Neural cell (in vitro differentiated cells): ENCODE results near the gene ADGRG7. TPM values are rescaled to one million over a fixed set of nuclear protein-coding genes. Genes with fewer than 3 reads are reported as not detected.

Experiments used
- H2AFZ ChIP-seq: fragments of 200-600, 300-800 bp; sonication (generic), shearing (Covaris generic); 2 replicates; pipeline ENCODE4 v1.6.0; 2014; ENCODE audit warnings: low read depth, mild to moderate bottlenecking, antibody characterized with exemption, low read length, moderate library complexity
- H3F3A ChIP-seq: fragments of 200-600 bp; shearing (Covaris generic); 2 replicates; pipeline ENCODE4 v1.6.1; 2016; ENCODE audit warnings: mild to moderate bottlenecking, moderate library complexity, mixed read lengths, antibody characterized with exemption, low read length; ENCODE audit not compliant: insufficient read depth, poor library complexity, severe bottlenecking
- H3K27ac ChIP-seq: fragments of 200-600, 300-800 bp; sonication (generic), shearing (Covaris generic); 2 replicates; pipeline ENCODE4 v1.5.1; 2014; ENCODE audit warnings: mild to moderate bottlenecking, low read length, moderate library complexity
- H3K27me3 ChIP-seq: fragments of 300-800, 200-600 bp; sonication (generic), shearing (Covaris generic); 2 replicates; pipeline ENCODE4 v1.6.0; 2014; ENCODE audit warnings: mild to moderate bottlenecking, low read depth, low read length, moderate library complexity; ENCODE audit not compliant: insufficient read depth
- H3K36me3 ChIP-seq: fragments of 300-800, 200-600 bp; sonication (generic), shearing (Covaris generic); 2 replicates; pipeline ENCODE4 v1.5.1; 2014; ENCODE audit warnings: mild to moderate bottlenecking, antibody characterized with exemption, low read length, moderate library complexity; ENCODE audit not compliant: insufficient read depth
- H3K4me2 ChIP-seq: fragments of 300-800, 200-600 bp; sonication (generic), shearing (Covaris generic); 2 replicates; pipeline ENCODE4 v1.6.0; 2014; ENCODE audit warnings: mild to moderate bottlenecking, low read length
- H3K4me3 ChIP-seq: fragments of 300-800, 200-600 bp; sonication (generic), shearing (Covaris generic); 2 replicates; pipeline ENCODE4 v1.5.1; 2014; ENCODE audit warnings: mild to moderate bottlenecking, low read length, moderate library complexity
- H3K79me2 ChIP-seq: fragments of 200-600 bp; shearing (Covaris generic); replicated peaks from 2 replicates; pipeline ENCODE4 v1.6.0; 2014; ENCODE audit warnings: mild to moderate bottlenecking, low read length, moderate library complexity; ENCODE audit not compliant: insufficient read depth
- H3K9ac ChIP-seq: fragments of 300-800, 200-600 bp; sonication (generic), shearing (Covaris generic); 2 replicates; pipeline ENCODE4 v1.6.1; 2016; ENCODE audit warnings: mild to moderate bottlenecking, low read length, mixed read lengths
- H3K9me2 ChIP-seq: fragments of 200-600 bp; shearing (Covaris generic); 2 replicates; pipeline ENCODE4 v1.6.1; 2016; ENCODE audit warnings: mild to moderate bottlenecking, low read length, mixed read lengths; ENCODE audit not compliant: insufficient read depth
- H3K9me3 ChIP-seq: fragments of 200-600, 300-800 bp; sonication (generic), shearing (Covaris generic); 2 replicates; pipeline ENCODE4 v1.6.1; 2016; ENCODE audit warnings: mild to moderate bottlenecking, mixed run types, low read length, moderate library complexity, mixed read lengths
- H4K20me1 ChIP-seq: fragments of 200-600 bp; shearing (Covaris generic); 2 replicates; pipeline ENCODE4 v1.6.1; 2016; ENCODE audit warnings: mild to moderate bottlenecking, mixed run types; ENCODE audit not compliant: insufficient read depth
- CTCF ChIP-seq: fragments of 450-650 bp; IDR thresholded peaks from 2 replicates; pipeline ENCODE4 v1.5.1; 2014; ENCODE audit warnings: antibody characterized with exemption, mild to moderate bottlenecking, moderate library complexity; ENCODE audit not compliant: poor library complexity, severe bottlenecking
- EP300 ChIP-seq: fragments of 450-650 bp; conservative IDR thresholded peaks from 2 replicates; pipeline ENCODE4 v1.6.1; 2014; ENCODE audit warnings: antibody characterized with exemption, mild to moderate bottlenecking, moderate library complexity; ENCODE audit not compliant: poor library complexity, severe bottlenecking
- EZH2 ChIP-seq: fragments of 200-600, 300-800 bp; shearing (Covaris generic), sonication (generic); IDR thresholded peaks from 2 replicates; pipeline ENCODE4 v1.6.1; 2014; ENCODE audit warnings: antibody characterized with exemption, low read length, borderline replicate concordance, mild to moderate bottlenecking; ENCODE audit not compliant: insufficient read depth, poor library complexity, severe bottlenecking
- MXI1 ChIP-seq: fragments of 450-650 bp; conservative IDR thresholded peaks from 2 replicates; pipeline ENCODE4 v1.6.1; 2014; ENCODE audit warnings: antibody characterized with exemption, mild to moderate bottlenecking; ENCODE audit not compliant: poor library complexity, severe bottlenecking
- POLR2AphosphoS5 ChIP-seq: IDR thresholded peaks from 2 replicates; pipeline ENCODE4 v1.6.1; 2012
- RAD21 ChIP-seq: fragments of 450-650 bp; conservative IDR thresholded peaks from 2 replicates; pipeline ENCODE4 v1.6.1; 2014; ENCODE audit warnings: antibody characterized with exemption, mild to moderate bottlenecking, moderate library complexity
- SMC3 ChIP-seq: fragments of 450-650 bp; conservative IDR thresholded peaks from 2 replicates; pipeline ENCODE4 v1.6.1; 2014; ENCODE audit warnings: antibody characterized with exemption, mild to moderate bottlenecking, moderate library complexity; ENCODE audit not compliant: poor library complexity
- TAF1 ChIP-seq: IDR thresholded peaks from 2 replicates; pipeline ENCODE4 v1.6.1; 2012; ENCODE audit warnings: low read depth
- polyA plus RNA-seq: library from polyadenylated mRNA; depleted of rRNA; stranded (reverse); fragments of >200 nt; gene quantifications from 2 replicates; pipeline ENCODE4 v1.2.3, GENCODE V29; 2014
- TF ChIP-seq, protein P1 (sequence below): IDR thresholded peaks from 2 replicates; pipeline ENCODE4 v1.6.1; 2012; ENCODE audit warnings: borderline replicate concordance

ADGRG7 gene
- polyA plus RNA-seq, 1 donor from 2014 or later, result not detected

DNA sequence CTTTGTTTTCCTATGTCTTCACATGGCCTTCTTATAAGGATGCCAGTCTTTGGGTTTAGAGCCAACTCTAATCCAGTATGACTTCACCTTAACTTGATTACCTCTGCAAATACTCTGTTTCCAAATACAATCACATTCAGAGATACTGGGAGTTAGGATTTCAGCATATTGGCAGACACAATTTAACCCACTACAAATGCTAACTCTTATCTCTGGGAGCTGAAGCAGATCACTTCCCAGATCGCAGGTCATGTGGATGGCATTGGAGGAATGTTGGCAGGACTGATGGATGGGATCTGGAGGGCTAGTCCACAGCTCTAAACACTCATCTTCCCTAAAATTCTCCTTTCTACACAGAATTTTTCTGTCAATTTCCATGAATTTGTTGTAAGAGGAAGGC is 46.2 kb upstream of the ADGRG7 start:
- H3F3A ChIP-seq, result no peaks in the 10 kb centered on the region
- H3K27me3 ChIP-seq, result no peaks in the 10 kb centered on the region
- no peaks in the 10 kb centered on the region for H3K79me2 ChIP-seq
- H3K4me2 ChIP-seq, result no peak overlapping the region
- no peaks in the 10 kb centered on the region for H3K36me3 ChIP-seq
- TF ChIP-seq EZH2 (no peak), RAD21 (no peak), TAF1 (no peak), CTCF (no peak), SMC3 (no peak), EP300 (no peak), MXI1 (no peak), POLR2AphosphoS5 (no peak)
- TF ChIP-seq, protein P1, sequence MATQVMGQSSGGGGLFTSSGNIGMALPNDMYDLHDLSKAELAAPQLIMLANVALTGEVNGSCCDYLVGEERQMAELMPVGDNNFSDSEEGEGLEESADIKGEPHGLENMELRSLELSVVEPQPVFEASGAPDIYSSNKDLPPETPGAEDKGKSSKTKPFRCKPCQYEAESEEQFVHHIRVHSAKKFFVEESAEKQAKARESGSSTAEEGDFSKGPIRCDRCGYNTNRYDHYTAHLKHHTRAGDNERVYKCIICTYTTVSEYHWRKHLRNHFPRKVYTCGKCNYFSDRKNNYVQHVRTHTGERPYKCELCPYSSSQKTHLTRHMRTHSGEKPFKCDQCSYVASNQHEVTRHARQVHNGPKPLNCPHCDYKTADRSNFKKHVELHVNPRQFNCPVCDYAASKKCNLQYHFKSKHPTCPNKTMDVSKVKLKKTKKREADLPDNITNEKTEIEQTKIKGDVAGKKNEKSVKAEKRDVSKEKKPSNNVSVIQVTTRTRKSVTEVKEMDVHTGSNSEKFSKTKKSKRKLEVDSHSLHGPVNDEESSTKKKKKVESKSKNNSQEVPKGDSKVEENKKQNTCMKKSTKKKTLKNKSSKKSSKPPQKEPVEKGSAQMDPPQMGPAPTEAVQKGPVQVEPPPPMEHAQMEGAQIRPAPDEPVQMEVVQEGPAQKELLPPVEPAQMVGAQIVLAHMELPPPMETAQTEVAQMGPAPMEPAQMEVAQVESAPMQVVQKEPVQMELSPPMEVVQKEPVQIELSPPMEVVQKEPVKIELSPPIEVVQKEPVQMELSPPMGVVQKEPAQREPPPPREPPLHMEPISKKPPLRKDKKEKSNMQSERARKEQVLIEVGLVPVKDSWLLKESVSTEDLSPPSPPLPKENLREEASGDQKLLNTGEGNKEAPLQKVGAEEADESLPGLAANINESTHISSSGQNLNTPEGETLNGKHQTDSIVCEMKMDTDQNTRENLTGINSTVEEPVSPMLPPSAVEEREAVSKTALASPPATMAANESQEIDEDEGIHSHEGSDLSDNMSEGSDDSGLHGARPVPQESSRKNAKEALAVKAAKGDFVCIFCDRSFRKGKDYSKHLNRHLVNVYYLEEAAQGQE, result no peak
- no peaks in the 10 kb centered on the region for H3K9me3 ChIP-seq
- H3K27ac ChIP-seq, result no peak overlapping the region
- no peaks in the 10 kb centered on the region for H4K20me1 ChIP-seq
- no peak overlapping the region for H3K9ac ChIP-seq
- no peaks in the 10 kb centered on the region for H3K9me2 ChIP-seq
- no peak overlapping the region for H3K4me3 ChIP-seq
- no peak overlapping the region for H2AFZ ChIP-seq

DNA sequence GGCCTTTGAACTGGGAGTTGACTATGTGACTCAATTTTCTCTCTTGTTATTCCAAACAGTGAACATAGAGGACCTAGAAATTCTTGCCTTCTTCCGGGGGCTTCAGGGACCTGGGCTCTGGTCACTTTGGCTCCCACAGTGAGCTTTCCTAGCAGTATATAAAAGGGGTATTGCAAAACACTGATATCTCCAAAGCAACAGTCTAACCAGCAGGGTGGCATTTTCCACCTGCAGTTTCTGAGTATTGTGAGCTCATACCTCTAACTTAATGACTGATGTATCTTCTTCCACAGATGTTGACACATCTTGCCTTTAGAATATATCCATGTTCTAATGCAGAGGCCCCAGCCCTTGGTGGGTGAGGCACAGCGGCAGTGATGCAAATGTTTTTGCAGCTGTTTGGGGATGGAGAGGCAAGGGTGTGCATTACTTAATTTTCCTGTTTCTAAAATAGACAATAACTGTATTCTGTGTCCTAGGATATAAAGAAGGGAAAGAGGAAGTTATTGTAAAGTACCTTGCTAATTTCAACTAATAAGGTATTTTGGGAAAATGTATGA is 45.7 kb upstream of the ADGRG7 start:
- Histone ChIP-seq H3K9ac (no peak overlapping the region), H3K27ac (no peak overlapping the region), H3F3A (no peaks in the 10 kb centered on the region), H3K9me3 (no peaks in the 10 kb centered on the region), H3K27me3 (no peaks in the 10 kb centered on the region), H2AFZ (no peak overlapping the region), H3K4me2 (no peak overlapping the region), H4K20me1 (no peaks in the 10 kb centered on the region), H3K9me2 (no peaks in the 10 kb centered on the region), H3K36me3 (no peaks in the 10 kb centered on the region), H3K79me2 (no peaks in the 10 kb centered on the region), H3K4me3 (no peak overlapping the region)
- TF ChIP-seq, protein P1, result no peak
- no peak for TF ChIP-seq CTCF
- no peak for TF ChIP-seq EZH2
